MM.1S (cell line): Measurements from ENCODE around the gene MRPL19.

Source experiments
- DNase-seq: peaks from one replicate; pipeline ENCODE4 v3.0.0-alpha.2; 2015
- H2AFZ ChIP-seq: fragments of 300-600 bp; sonication (generic); 2 replicates; pipeline ENCODE4 v1.6.0; 2016; ENCODE audit warnings: antibody characterized with exemption, low read length
- H3F3A ChIP-seq: fragments of 300-600 bp; sonication (generic); 2 replicates; pipeline ENCODE4 v1.6.1; 2016; ENCODE audit warnings: mild to moderate bottlenecking, antibody characterized with exemption, low read length, moderate library complexity, mixed read lengths; ENCODE audit not compliant: insufficient read depth
- H3K27ac ChIP-seq: fragments of 300-600 bp; sonication (generic); 2 replicates; pipeline ENCODE4 v1.5.1; 2016; ENCODE audit warnings: mild to moderate bottlenecking, low read length
- H3K27me3 ChIP-seq: fragments of 300-600 bp; sonication (generic); replicated peaks from 2 replicates; pipeline ENCODE4 v1.6.0; 2016; ENCODE audit warnings: low read length; ENCODE audit not compliant: insufficient read depth
- H3K36me3 ChIP-seq: fragments of 300-600 bp; sonication (generic); replicated peaks from 2 replicates; pipeline ENCODE4 v1.6.1; 2016; ENCODE audit warnings: mild to moderate bottlenecking, low read length, mixed read lengths; ENCODE audit not compliant: insufficient read depth
- H3K4me1 ChIP-seq: fragments of 300-600 bp; sonication (generic); 2 replicates; pipeline ENCODE4 v1.6.1; 2016; ENCODE audit warnings: low read length, mixed read lengths
- H3K4me2 ChIP-seq: fragments of 300-600 bp; sonication (generic); 2 replicates; pipeline ENCODE4 v1.6.0; 2016; ENCODE audit warnings: low read depth, low read length
- H3K4me3 ChIP-seq: fragments of 300-600 bp; sonication (generic); 2 replicates; pipeline ENCODE4 v1.5.1; 2016; ENCODE audit warnings: low read length, mixed read lengths
- H3K79me2 ChIP-seq: fragments of 300-600 bp; sonication (generic); 2 replicates; pipeline ENCODE4 v1.6.1; 2016; ENCODE audit warnings: mixed run types, low read length, mixed read lengths
- H3K9ac ChIP-seq: fragments of 300-600 bp; sonication (generic); 2 replicates; pipeline ENCODE4 v1.6.1; 2016; ENCODE audit warnings: low read length, mixed read lengths
- H3K9me2 ChIP-seq: fragments of 300-600 bp; sonication (generic); replicated peaks from 2 replicates; pipeline ENCODE4 v1.6.1; 2016; ENCODE audit warnings: mild to moderate bottlenecking, low read length, mixed read lengths; ENCODE audit not compliant: insufficient read depth
- H3K9me3 ChIP-seq: fragments of 300-600 bp; sonication (generic); replicated peaks from 2 replicates; pipeline ENCODE4 v1.6.1; 2016; ENCODE audit warnings: mild to moderate bottlenecking, low read length, mixed read lengths; ENCODE audit not compliant: insufficient read depth
- H4K20me1 ChIP-seq: fragments of 300-600 bp; sonication (generic); 2 replicates; pipeline ENCODE4 v1.6.1; 2016; ENCODE audit warnings: mild to moderate bottlenecking, low read length, moderate library complexity, mixed read lengths; ENCODE audit not compliant: insufficient read depth
- CTCF ChIP-seq: fragments of 300-600 bp; sonication (generic); IDR thresholded peaks from 2 replicates; pipeline ENCODE4 v1.5.1; 2016; ENCODE audit warnings: antibody characterized with exemption, low read length, mixed read lengths
- EZH2 ChIP-seq: fragments of 300-600 bp; sonication (generic); optimal IDR thresholded peaks from 2 replicates; pipeline ENCODE3; 2017; ENCODE audit warnings: low read depth, mild to moderate bottlenecking, antibody characterized with exemption, low read length, mixed read lengths
- EZH2phosphoT487 ChIP-seq: fragments of 300-600 bp; sonication (generic); IDR thresholded peaks from 2 replicates; pipeline ENCODE4 v1.6.1; 2018; ENCODE audit warnings: antibody characterized with exemption, low read length

The MRPL19 gene

GRCh38 chr2:75622929-75623328 is 23.7 kb upstream of the MRPL19 start:
- no peak for TF ChIP-seq EZH2
- no peak for TF ChIP-seq CTCF
- no peak for TF ChIP-seq EZH2phosphoT487
- H4K20me1 ChIP-seq: no peaks in the 10 kb centered on the region
- no peak overlapping the region for H3K4me2 ChIP-seq
- no peaks in the 10 kb centered on the region for H3F3A ChIP-seq
- H3K9me3 ChIP-seq: no peaks in the 10 kb centered on the region
- H3K9ac ChIP-seq: no peak overlapping the region
- no peak overlapping the region for H3K27ac ChIP-seq
- H3K79me2 ChIP-seq: no peaks in the 10 kb centered on the region
- no peak overlapping the region for H3K4me3 ChIP-seq
- H3K36me3 ChIP-seq: no peaks in the 10 kb centered on the region
- DNase-seq: no peak
- no peak overlapping the region for H2AFZ ChIP-seq
- H3K4me1 ChIP-seq: no peaks in the 10 kb centered on the region
- no peaks in the 10 kb centered on the region for H3K9me2 ChIP-seq
- no peaks in the 10 kb centered on the region for H3K27me3 ChIP-seq

GRCh38 chr2:75627902-75628504 is 18.6 kb upstream of the MRPL19 start:
- no peaks in the 10 kb centered on the region for H3K9me2 ChIP-seq
- H3K4me2 ChIP-seq: no peak overlapping the region
- H3K4me1 ChIP-seq: no peaks in the 10 kb centered on the region
- TF ChIP-seq EZH2 (no peak), EZH2phosphoT487 (no peak), CTCF (peak; percentile 93)
- peak; percentile 56 for DNase-seq
- no peaks in the 10 kb centered on the region for H3K79me2 ChIP-seq
- H3K27me3 ChIP-seq: no peaks in the 10 kb centered on the region
- no peaks in the 10 kb centered on the region for H3F3A ChIP-seq
- H3K27ac ChIP-seq: no peak overlapping the region
- H3K9me3 ChIP-seq: no peaks in the 10 kb centered on the region
- no peak overlapping the region for H3K9ac ChIP-seq
- no peaks in the 10 kb centered on the region for H3K36me3 ChIP-seq
- H4K20me1 ChIP-seq: no peaks in the 10 kb centered on the region
- no peak overlapping the region for H3K4me3 ChIP-seq
- no peak overlapping the region for H2AFZ ChIP-seq

GRCh38 chr2:75632091-75632701 is 14.4 kb upstream of the MRPL19 start:
- H3K79me2 ChIP-seq: no peaks in the 10 kb centered on the region
- H3K27me3 ChIP-seq: no peaks in the 10 kb centered on the region
- H4K20me1 ChIP-seq: no peaks in the 10 kb centered on the region
- no peaks in the 10 kb centered on the region for H3K4me1 ChIP-seq
- no peak overlapping the region for H3K4me3 ChIP-seq
- no peaks in the 10 kb centered on the region for H3K36me3 ChIP-seq
- H3K27ac ChIP-seq: no peak overlapping the region
- H3K9me2 ChIP-seq: no peaks in the 10 kb centered on the region
- no peak overlapping the region for H3K4me2 ChIP-seq
- no peaks in the 10 kb centered on the region for H3F3A ChIP-seq
- H3K9me3 ChIP-seq: no peaks in the 10 kb centered on the region
- H2AFZ ChIP-seq: no peak overlapping the region
- H3K9ac ChIP-seq: no peak overlapping the region
- no peak for TF ChIP-seq EZH2phosphoT487
- no peak for TF ChIP-seq EZH2
- TF ChIP-seq CTCF: no peak
- no peak for DNase-seq
